Stimulated activated naive CD8-positive, alpha-beta T cell treated with anti-CD3 and anti-CD28 coated beads, Interleukin-15, Interleukin-2, amounts not matched to agents 100 ng/mL and 50 ng/mL, for 24 hours (primary cell): Measurements from ENCODE around the gene ZNF611.
"Not testable (repeated sequence)": the region's sequence is repeated elsewhere in the genome, so short reads cannot be mapped to it uniquely, and the experiment has no call there.

Experiments
- H3K27ac Mint-ChIP-seq: one replicate; pipeline ENCODE4 v1.8.0; 2021; ENCODE audit warnings: mild to moderate bottlenecking, mixed read lengths
- H3K27me3 Mint-ChIP-seq: one replicate; pipeline ENCODE4 v1.8.0; 2021; ENCODE audit warnings: mixed read lengths
- H3K36me3 Mint-ChIP-seq: one replicate; pipeline ENCODE4 v1.8.0; 2021; ENCODE audit warnings: low read depth, mixed read lengths
- H3K4me1 Mint-ChIP-seq: one replicate; pipeline ENCODE4 v1.8.0; 2021; ENCODE audit warnings: low read depth, mixed read lengths
- H3K4me3 Mint-ChIP-seq: one replicate; pipeline ENCODE4 v1.8.0; 2021; ENCODE audit warnings: mild to moderate bottlenecking, mixed read lengths
- H3K9me3 Mint-ChIP-seq: one replicate; pipeline ENCODE4 v1.8.0; 2021; ENCODE audit warnings: mixed read lengths

The ZNF611 gene

DNA sequence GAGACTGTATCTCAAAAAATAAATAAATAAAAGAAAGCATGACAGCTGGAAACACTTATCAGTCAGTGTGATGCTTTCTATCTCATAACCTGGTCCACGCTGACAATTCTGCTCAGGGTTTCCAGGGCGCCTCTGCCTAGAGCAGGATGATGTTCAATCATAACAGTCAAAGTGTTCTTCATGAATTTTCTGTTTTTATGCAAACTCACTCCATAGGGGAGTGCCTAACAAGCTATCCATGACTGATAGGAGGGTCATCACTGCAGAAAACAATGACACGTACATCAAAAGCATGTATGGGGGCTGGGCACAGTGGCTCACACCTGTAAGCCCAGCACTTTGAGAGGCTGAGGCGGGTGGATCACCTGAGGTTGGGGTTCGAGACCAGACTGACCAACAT is 55.2 kb downstream of the ZNF611 start:
- H3K36me3 Mint-ChIP-seq: peaks cover 62% of the 10 kb centered on the region
- H3K27ac Mint-ChIP-seq: no peak overlapping the region
- H3K27me3 Mint-ChIP-seq: no peaks in the 10 kb centered on the region
- no peak overlapping the region for H3K4me3 Mint-ChIP-seq
- peaks cover 6% of the 10 kb centered on the region for H3K4me1 Mint-ChIP-seq
- peaks cover 16% of the 10 kb centered on the region for H3K9me3 Mint-ChIP-seq

DNA sequence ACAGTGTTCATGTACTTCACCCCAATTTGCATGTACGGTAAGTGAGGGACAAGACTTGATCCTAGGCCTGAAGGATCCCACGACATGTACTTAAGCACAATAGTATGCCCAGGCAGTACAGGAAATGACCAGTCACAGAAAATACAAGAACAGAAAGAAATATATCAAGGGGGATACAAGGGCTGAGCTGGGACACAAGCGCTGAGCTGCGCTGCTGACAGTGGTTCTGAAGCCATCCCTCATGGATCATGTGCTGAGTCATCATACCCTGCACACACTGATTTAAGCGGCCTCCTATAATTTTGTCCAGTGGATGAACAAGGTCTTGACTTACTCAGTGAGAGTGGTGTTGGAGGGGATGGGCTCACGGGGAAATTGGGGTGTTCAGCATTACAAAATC is 59.6 kb downstream of the ZNF611 start:
- not testable (repeated sequence) for H3K27me3 Mint-ChIP-seq, H3K27ac Mint-ChIP-seq, H3K4me3 Mint-ChIP-seq, H3K4me1 Mint-ChIP-seq
- H3K36me3 Mint-ChIP-seq: peaks cover 71% of the 10 kb centered on the region
- H3K9me3 Mint-ChIP-seq: peaks cover 15% of the 10 kb centered on the region

DNA sequence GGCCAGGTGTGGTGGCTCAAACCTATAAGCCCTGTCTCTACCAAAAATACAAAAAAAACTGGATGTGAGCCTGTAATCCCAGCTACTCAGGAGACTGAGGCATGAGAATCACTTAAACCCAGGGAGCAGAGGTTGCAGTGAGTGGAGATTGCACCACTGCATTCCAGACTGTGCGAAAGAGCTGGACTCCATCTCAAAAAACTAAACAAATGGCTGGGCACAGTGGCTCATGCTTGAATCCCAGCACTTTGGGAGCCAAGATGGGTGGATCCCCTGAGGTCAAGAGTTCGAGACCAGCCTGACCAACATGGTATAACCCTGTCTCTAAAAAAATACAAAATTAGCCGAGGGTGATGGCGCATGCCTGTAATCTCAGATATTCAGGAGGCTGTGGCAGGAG is 61.8 kb downstream of the ZNF611 start:
- H3K27me3 Mint-ChIP-seq: no peaks in the 10 kb centered on the region
- H3K36me3 Mint-ChIP-seq: peaks cover 79% of the 10 kb centered on the region
- peaks cover 14% of the 10 kb centered on the region for H3K9me3 Mint-ChIP-seq
- peaks cover 8% of the 10 kb centered on the region for H3K4me1 Mint-ChIP-seq
- no peak overlapping the region for H3K4me3 Mint-ChIP-seq
- no peak overlapping the region for H3K27ac Mint-ChIP-seq

DNA sequence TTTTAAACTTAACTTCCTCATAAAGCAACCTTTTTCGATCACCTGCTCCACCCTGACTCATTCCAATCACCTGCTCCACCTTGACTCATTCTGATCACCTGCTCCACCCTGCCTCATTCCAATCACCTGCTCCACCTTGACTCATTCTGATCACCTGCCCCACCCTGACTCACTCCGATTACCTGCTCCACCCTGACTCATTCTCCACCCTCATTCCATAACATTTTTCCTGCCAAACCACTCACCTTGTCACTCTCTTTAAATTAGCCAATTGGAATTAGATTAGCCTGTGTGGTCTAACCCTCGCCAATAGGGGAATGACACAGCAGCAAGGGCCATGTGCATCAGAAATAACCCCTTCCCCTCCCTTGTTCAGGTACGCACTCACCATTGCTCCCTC is 64.8 kb downstream of the ZNF611 start:
- peaks cover 83% of the 10 kb centered on the region for H3K36me3 Mint-ChIP-seq
- peaks cover 8% of the 10 kb centered on the region for H3K9me3 Mint-ChIP-seq
- H3K4me3 Mint-ChIP-seq: no peak overlapping the region
- peaks cover 10% of the 10 kb centered on the region for H3K4me1 Mint-ChIP-seq
- no peak overlapping the region for H3K27ac Mint-ChIP-seq
- no peaks in the 10 kb centered on the region for H3K27me3 Mint-ChIP-seq

DNA sequence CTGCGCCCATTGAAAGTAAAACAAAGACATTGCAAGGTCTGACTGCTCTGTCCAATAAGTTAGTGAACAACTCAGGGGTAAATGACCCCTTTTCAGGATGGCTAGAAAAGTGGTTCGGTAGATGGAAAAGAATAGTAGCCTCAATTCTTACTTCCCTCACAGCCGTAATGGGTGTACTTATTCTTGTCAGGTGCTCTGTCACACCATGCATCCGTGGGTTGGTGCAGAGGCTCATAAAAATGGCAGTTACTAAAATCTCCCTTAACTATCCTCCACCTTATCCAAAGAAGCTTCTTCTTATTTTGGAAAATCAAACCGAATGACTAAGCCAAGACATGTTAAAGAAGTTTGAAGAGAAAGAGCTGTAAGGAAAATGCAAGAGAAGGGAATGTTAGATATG is 65.3 kb downstream of the ZNF611 start:
- peaks cover 83% of the 10 kb centered on the region for H3K36me3 Mint-ChIP-seq
- H3K27ac Mint-ChIP-seq: no peak overlapping the region
- no peak overlapping the region for H3K4me3 Mint-ChIP-seq
- H3K27me3 Mint-ChIP-seq: no peaks in the 10 kb centered on the region
- H3K9me3 Mint-ChIP-seq: peaks cover 4% of the 10 kb centered on the region
- peaks cover 7% of the 10 kb centered on the region for H3K4me1 Mint-ChIP-seq

DNA sequence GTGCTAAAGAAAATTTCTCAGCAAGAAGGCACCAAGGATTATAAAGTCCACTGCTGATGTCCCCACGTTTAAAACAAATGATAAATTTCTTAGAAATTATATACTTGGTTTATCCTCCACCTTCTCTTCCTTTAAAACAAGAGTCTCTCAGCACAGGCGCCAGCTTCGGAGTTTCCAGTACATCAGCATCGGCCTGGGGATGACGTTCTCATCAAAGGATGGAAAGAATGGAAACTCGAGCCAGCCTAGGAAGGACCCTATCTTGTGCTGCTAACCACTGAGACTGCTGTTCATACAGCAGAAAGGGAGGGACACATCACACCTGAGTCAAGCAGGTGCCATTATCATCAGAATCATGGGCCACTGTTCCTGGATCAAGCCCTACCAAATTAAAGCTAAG is 66.9 kb downstream of the ZNF611 start:
- peaks cover 3% of the 10 kb centered on the region for H3K4me1 Mint-ChIP-seq
- H3K36me3 Mint-ChIP-seq: peaks cover 81% of the 10 kb centered on the region
- peaks cover 4% of the 10 kb centered on the region for H3K9me3 Mint-ChIP-seq
- H3K27ac Mint-ChIP-seq: no peak overlapping the region
- H3K27me3 Mint-ChIP-seq: no peaks in the 10 kb centered on the region
- no peak overlapping the region for H3K4me3 Mint-ChIP-seq

DNA sequence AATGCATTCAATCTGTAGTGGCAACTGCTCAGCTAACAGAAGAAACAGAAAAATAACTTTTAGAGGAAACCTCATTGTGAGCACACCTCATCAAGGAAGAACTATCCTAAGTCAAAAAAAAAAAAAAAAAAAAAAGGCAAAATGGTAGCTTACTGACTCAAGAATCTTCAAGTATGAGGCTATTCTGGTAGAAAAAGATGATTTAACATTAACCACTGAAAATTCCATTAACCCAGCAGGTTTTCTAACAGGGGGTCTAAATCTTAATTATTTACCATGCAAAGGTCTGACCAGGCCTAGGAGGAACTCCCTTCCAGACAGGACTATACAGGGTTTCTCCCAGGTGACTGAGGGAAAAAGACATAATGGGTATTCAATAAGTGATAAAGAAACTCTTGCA is 68.3 kb downstream of the ZNF611 start:
- Mint-ChIP-seq H3K4me3 (no peak overlapping the region), H3K27ac (no peak overlapping the region), H3K27me3 (no peaks in the 10 kb centered on the region), H3K4me1 (peaks cover 10% of the 10 kb centered on the region), H3K9me3 (peaks cover 12% of the 10 kb centered on the region), H3K36me3 (peaks cover 85% of the 10 kb centered on the region)

DNA sequence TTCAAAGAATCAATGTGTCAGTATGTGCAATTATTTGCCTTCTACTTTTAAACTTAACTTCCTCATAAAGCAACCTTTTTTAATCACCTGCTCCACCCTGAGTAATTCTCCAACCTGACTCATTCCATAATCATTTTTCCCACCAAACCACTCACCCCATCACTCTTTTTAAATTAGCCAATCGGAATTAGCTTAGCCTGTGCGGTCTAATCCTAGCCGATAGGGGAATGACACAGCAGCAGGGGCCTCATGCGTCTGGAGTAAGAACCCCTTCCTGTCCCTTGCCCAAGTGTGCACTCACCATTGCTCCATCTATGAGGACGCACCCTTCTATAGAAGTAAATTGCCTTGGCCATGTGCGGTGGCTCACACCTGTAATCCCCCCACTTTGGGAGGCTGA is 69.3 kb downstream of the ZNF611 start:
- H3K27ac Mint-ChIP-seq: no peak overlapping the region
- H3K27me3 Mint-ChIP-seq: no peaks in the 10 kb centered on the region

DNA sequence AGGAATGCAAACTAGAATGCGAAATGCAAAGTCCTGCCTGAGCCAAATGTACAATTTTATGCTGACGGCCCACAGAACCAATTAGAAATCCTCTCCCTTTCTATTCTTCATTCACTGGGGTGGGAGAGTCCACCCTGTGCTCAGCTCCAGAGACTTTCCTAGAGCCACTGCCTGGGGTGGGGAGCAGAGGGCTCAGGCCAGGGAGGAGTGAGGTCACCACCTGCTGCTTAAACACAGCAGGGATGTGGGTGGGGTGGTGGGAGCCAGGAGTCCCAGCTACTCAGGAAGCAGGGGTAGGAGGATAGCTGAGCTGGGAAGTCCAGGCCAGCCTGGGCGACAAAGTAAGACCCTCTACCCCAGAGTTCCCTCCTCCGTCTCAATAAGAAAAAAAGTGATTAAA is 69.8 kb downstream of the ZNF611 start:
- H3K9me3 Mint-ChIP-seq: peaks cover 14% of the 10 kb centered on the region
- no peaks in the 10 kb centered on the region for H3K27me3 Mint-ChIP-seq
- H3K4me3 Mint-ChIP-seq: no peak overlapping the region
- no peak overlapping the region for H3K27ac Mint-ChIP-seq
- peaks cover 11% of the 10 kb centered on the region for H3K4me1 Mint-ChIP-seq
- peaks cover 87% of the 10 kb centered on the region for H3K36me3 Mint-ChIP-seq

More for the DNA sequence above, 69.3 kb downstream of the ZNF611 start:
- Mint-ChIP-seq H3K4me1 (peaks cover 10% of the 10 kb centered on the region), H3K36me3 (peaks cover 87% of the 10 kb centered on the region), H3K4me3 (no peak overlapping the region), H3K9me3 (peaks cover 17% of the 10 kb centered on the region)

DNA sequence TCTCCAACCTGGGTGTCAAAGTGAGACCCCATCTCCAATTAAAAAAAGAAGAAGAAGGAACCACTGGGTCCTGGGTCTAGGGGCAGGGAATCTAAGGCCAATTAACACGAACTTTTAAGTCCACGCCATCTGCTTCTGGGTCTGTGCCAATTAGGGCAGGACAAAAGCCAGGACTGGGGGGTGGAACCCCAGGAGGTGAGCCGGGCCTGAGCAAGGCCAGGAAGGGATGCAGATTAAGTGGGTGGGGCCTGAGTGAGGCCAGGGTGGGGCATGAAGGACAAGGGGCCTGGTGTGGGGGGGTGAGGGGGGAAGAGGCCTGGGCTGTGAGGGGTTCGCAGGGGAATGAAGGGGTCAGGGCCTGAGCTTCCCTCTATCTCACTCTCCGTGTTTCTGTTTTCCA is 70.4 kb downstream of the ZNF611 start:
- H3K36me3 Mint-ChIP-seq: peaks cover 87% of the 10 kb centered on the region
- peaks cover 14% of the 10 kb centered on the region for H3K9me3 Mint-ChIP-seq
- no peak overlapping the region for H3K27ac Mint-ChIP-seq
- no peak overlapping the region for H3K4me3 Mint-ChIP-seq
- peaks cover 16% of the 10 kb centered on the region for H3K4me1 Mint-ChIP-seq
- no peaks in the 10 kb centered on the region for H3K27me3 Mint-ChIP-seq

DNA sequence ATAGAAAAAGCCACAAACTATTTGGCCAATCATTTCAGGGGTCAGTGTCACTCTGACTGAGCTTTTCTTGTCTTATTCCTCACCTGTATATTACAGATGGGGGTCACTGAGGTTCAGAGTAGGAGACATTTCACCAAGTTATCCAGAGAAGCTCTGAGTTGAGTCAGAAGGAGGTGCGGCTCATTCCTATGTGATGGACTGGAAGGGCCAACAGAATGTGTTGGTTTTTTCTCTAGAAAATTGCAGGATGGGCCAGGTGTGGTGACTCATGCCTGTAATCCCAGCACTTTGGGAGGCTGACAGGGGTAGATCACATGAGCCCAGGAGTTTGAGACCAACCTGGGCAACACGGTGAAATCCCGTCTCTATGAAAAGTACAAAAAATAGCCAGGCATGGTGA is 72.2 kb downstream of the ZNF611 start:
- Mint-ChIP-seq H3K36me3 (peaks cover 90% of the 10 kb centered on the region), H3K27me3 (no peaks in the 10 kb centered on the region), H3K4me1 (peaks cover 19% of the 10 kb centered on the region), H3K9me3 (peaks cover 17% of the 10 kb centered on the region), H3K27ac (no peak overlapping the region), H3K4me3 (no peak overlapping the region)

DNA sequence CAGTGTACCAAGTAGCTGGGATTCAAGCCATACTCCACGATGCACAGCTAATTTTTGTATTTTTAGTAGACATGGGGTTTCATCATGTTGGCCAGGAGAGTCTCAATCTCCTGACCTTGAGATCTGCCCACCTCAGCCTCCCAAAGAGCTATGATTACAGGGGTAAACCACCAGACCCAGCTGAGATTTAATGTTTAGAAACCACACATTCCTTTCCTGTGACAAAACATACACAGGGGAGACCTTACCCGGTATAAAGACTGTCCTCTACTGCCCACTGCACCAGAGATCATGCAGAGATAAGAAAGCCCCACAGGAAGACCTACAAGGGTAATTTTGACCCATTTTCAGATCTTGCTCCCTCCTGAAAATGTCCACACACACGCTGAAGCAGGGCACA is 73.9 kb downstream of the ZNF611 start:
- Mint-ChIP-seq H3K9me3 (peaks cover 17% of the 10 kb centered on the region), H3K36me3 (peaks cover 86% of the 10 kb centered on the region), H3K4me3 (no peak overlapping the region), H3K27ac (no peak overlapping the region), H3K4me1 (peaks cover 19% of the 10 kb centered on the region), H3K27me3 (no peaks in the 10 kb centered on the region)

DNA sequence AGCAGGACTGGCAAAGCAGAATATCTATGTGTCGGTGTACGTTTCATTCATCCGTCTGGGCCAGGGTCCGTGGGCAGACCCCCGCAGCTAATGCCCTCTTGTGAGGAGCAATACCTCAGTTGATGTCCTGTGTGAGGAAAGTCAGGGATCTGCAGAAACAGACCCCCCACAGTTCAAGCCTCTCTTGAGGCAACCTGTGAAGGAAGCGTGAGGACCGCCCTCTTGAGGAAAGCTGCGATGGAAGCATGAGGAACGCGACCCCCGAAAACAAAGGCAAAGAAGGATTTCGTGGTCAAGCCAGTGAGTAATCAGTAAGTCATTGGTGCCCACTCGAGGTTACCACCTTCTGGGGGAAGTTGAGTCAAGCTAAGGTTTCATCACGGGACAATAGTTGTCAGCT is 75.8 kb downstream of the ZNF611 start:
- H3K9me3 Mint-ChIP-seq: peaks cover 17% of the 10 kb centered on the region
- no peak overlapping the region for H3K4me3 Mint-ChIP-seq
- peaks cover 87% of the 10 kb centered on the region for H3K36me3 Mint-ChIP-seq

DNA sequence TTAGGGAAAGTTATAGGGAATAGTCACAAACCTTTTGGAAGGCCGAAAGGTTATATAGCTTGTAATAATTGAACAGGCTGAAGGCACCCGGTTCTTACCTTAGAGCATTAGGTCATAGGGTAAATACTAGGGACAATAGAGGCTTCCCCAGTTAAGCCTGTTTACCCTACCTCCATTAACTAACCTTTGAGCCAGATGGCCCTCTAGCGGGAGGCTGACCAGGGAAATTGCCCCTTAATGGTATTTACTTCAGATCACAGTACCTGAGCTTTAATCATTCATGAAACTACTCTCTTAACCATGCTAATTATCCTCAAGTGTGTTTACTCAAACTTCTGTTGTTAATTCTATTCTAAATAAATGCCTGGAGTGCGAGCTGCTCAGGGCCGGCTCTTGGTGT is 76.2 kb downstream of the ZNF611 start:
- Mint-ChIP-seq H3K27ac (no peak overlapping the region), H3K9me3 (peaks cover 20% of the 10 kb centered on the region), H3K27me3 (no peaks in the 10 kb centered on the region), H3K36me3 (peaks cover 90% of the 10 kb centered on the region), H3K4me1 (peaks cover 16% of the 10 kb centered on the region), H3K4me3 (no peak overlapping the region)

More for the DNA sequence above, 75.8 kb downstream of the ZNF611 start:
- Mint-ChIP-seq H3K4me1 (peaks cover 16% of the 10 kb centered on the region), H3K27me3 (no peaks in the 10 kb centered on the region), H3K27ac (no peak overlapping the region)

DNA sequence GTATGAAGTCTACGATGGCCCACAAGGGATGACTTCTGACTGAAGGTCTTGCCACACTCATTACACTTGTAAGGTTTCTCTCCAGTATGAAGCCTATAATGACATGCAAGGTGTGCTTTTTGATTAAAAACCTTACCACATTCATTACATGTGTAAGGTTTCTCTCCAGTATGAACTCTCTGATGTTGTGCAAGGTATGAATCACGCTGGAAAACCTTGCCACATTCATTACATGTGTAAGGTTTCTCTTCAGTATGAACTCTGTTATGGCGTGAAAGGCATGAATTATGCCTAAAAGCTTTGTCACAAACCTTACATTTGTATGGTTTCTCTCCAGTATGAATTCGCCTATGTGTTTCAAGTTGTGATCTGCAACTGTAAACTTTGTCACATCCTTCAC is 81.7 kb downstream of the ZNF611 start:
- Mint-ChIP-seq H3K27ac (no peak overlapping the region), H3K9me3 (peaks cover 44% of the 10 kb centered on the region), H3K4me1 (no peaks in the 10 kb centered on the region), H3K27me3 (no peaks in the 10 kb centered on the region), H3K4me3 (no peak overlapping the region), H3K36me3 (peaks cover 90% of the 10 kb centered on the region)
